OCI-M2 (cell line): ENCODE measurements around the gene TRIM39.

Source experiments
- DNase-seq: peaks from one replicate; lab custom pipeline; 2025; ENCODE audit not compliant: unreplicated experiment; lab: John Stamatoyannopoulos, UW

The TRIM39 gene

DNA sequence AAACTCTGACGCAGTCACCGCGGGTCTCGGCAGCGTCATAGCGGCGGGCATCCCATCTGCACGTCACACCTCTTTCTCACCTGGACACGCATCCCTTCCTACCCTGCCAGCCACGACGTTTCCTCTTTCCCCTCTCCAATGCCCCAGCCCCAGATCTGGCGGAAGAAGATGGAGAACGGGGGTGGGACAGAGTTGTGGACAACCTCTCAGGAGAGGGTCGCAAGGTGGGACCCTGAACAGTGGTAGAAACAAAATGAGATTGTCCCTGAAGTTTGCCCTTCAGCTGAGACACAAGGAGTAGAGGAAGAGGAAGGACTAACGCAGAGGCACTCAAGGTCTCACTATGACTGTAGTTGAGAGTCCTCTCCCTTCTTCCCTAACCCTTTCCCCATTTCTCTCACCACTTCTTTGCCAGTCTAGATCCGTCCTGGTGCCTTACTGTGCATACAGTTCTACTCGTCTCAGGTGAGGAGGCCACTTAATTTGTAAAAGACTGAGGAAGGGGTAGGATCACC lies 562 bp downstream of the TRIM39 start:
- no peak for DNase-seq

DNA sequence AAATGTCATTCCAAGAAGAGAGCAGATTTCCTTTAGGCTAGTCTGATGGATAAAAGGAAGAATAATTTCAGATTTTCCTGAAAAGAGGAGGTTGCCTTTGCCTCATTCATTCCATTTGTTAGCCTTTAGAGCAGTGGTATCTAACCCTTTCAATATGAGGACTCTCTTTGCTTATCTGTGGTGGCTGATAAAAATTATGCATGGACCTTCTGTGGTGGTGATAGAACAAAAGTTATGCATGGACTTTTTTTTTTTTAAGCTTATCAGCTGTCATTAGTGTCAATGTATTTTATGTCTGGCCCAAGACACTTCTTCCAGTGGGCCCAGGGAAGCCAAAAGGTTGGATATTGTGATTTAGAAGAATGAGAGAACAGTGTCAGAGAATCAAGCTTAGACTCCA lies 1.7 kb downstream of the TRIM39 start:
- DNase-seq: no peak

DNA sequence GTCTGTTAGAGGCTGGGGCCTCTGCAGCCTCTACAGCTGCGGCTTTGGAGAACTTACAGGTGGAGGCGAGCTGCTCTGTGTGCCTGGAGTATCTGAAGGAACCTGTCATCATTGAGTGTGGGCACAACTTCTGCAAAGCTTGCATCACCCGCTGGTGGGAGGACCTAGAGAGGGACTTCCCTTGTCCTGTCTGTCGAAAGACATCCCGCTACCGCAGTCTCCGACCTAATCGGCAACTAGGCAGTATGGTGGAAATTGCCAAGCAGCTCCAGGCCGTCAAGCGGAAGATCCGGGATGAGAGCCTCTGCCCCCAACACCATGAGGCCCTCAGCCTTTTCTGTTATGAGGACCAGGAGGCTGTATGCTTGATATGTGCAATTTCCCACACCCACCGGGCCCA lies 2.6 kb downstream of the TRIM39 start:
- no peak for DNase-seq

DNA sequence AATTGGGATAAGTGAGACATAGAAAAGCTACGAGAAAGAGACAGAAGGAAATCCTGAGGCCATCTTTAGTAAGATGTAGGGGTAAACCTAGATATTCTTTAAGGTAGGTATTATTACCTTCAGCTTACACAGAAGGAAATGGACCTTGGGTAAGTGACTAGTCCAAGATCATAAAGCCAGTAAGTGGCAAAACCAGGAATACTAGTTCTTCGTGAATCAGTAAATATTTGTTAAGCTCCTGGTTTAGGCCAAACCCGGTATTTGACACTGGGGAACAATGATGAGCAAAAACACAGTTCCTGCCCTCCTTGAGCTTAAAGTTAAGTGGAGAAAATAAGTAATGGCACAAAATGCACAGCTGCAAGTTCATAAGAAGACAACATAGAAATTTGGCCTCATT lies 5.3 kb downstream of the TRIM39 start:
- no peak for DNase-seq

DNA sequence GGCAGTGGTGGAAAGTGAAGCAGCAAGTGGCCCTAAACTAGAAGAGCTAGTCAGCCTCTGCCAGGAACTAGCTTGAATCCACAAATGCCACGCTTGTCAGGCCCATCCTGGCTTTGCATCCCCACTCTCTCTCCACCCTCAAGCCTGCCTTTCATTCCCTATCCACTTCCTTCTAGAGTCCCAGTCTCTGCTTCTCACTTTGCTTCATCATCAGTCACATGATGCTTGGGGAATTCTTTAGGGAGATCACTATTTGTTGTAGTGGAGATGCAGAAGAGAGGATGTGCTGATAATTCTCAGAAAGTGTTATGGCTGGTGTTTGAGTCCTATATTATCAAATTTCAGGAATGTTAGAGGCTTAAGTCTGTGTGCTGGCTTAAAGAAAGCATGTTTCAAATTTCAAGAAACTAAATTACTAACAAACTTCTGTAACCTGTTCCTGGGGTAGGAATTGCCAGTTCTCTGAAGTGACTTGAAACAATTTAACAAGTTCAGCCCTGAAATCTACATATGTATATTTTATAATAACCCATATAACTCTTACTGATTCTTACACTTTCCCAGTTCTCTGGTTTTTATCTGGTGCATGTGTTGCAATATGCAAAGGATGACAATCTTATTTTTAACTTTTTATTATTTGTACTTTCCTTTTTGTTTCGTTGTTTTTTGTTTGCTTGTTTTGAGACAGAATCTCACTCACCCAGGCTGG lies 7.5 kb downstream of the TRIM39 start:
- DNase-seq: no peak

DNA sequence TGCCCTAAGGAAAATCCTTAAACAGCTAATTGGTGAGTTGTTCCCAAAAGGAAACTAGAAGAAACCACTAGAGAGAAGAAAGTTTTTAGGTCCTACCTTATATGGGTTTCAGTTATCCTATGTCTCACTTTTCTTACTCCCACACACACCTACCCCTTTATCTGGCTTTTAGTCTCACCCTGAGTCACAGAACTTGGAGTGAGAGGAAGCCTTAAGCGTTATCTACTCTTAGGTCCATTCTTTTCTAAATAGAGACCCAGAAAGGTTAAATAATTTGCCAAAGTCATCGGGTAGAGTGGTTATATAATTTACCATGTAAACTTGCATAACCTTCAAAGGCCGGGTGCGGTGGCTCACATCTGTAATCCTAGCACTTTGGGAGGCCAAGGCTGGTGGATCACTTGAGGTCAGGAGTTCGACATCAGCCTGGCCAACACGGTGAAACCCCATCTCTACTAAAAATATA lies 13.9 kb downstream of the TRIM39 start:
- DNase-seq: no peak

DNA sequence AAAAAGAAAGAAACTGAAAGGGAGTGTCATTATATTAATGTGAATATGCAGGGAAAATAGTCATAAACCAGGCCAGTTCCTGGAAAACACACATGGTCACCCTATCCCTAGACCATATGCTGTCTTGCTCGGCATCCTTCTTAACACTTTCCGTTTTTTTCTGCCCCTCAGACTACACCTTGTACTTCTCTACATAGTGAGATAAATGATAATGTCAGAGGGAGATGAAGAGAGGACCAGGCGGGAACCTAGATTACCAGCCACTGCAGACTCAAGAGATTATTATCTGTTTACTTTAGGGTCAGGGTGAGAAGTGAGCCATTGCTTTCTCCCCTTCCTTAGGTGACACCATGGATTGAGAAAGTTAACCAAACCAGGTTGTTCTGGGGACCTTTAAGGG lies 14.5 kb downstream of the TRIM39 start:
- no peak for DNase-seq

DNA sequence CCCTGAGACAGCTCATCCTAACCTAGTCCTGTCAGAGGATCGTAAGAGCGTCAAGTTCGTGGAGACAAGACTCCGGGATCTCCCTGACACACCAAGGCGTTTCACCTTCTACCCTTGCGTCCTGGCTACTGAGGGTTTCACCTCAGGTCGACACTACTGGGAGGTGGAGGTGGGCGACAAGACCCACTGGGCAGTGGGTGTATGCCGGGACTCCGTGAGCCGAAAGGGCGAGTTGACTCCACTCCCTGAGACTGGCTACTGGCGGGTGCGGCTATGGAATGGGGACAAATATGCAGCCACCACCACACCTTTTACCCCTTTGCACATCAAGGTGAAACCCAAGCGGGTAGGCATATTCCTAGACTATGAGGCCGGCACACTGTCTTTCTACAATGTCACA lies 15.0 kb downstream of the TRIM39 start:
- DNase-seq: no peak

DNA sequence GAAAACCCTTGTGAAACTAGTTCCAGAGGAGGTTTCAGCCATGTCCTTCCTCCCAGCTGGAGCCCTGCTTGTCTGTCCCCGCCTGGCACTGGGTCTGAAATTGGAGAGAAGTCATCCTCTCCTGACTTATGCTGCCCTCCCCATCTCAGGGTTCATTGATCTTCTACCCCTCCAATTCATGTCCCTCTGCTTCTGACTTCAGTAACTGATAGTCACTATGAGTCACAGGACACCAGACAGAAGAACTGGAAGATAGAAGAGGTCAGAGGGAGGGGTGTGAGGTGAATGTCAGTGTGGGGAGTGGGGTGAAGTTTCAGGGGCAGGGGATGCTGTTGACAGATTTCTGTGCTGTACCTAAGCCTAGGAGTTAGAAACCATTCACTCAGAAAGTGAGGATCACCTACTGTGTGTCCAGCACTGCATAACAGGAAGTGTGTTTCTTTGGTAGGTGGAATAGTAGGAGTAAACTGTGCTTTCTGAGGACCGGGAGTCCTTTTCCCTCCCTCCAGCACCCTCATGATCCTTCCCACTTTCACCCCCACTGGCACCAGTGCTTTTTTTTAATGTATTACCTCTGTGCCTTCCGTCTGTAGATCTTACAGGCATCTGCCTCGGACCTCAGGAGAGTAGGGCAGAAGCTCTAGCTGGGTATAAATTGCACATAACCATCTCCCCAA lies 17.6 kb downstream of the TRIM39 start:
- DNase-seq: no peak

DNA sequence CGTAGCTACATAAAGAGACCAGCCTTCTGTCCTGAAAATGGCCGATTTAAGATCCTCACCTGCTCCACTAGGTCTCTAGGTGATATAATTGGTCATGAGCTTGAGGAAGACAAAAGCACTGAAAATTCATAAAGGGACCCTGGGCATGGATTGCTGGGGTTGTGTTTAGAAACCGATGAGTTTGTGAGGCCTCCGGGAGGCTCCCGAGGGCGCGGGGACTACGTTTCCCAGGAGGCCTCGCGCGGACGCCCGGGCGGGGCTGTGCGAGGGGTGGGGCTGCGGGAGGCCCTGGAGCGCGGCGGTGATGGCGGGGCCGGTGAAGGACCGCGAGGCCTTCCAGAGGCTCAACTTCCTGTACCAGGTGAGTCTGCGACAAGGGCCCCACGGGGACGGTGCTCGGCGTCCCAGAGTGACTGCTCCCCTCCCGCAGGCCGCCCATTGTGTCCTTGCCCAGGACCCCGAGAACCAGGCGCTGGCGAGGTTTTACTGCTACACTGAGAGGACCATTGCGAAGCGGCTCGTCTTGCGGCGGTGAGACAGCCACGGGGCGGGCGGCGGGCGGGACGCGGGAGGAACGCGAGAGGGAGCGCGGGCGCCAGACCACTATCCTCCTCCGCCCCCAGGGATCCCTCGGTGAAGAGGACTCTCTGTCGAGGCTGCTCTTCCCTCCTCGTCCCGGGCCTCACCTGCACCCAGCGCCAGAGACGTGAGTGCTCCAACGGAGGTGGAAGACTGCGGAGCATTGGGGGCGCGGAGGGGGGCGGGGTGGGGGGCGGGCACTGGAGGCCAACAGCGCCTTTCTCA lies 18.3 kb downstream of the TRIM39 start, which contains the start of gene RPP21:
TSS of gene RPP21 (plus strand) at position 289 of the 804 bp plus-strand sequence. CDS start at position 305, 16 bp downstream.
- peak; percentile 48 for DNase-seq

DNA sequence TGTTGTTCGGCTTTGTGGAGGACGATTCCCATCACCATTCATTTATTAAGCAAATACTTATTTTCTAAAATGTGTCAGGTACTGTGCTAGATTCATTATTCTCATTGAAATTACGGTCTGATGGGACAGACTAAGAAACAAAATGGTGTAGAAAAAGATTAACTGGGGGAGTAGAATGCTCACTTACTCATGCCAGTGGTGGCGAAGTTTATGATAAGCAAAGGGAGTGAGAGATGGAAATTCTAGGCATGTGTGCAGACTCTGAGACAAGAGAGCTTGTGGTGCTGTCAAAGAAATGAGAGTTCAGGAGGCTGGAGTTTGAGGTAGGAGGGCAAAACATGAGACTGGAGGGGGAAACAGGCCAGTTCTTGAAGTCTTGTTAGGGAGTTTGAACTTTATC lies 19.1 kb downstream of the TRIM39 start:
- no peak for DNase-seq

DNA sequence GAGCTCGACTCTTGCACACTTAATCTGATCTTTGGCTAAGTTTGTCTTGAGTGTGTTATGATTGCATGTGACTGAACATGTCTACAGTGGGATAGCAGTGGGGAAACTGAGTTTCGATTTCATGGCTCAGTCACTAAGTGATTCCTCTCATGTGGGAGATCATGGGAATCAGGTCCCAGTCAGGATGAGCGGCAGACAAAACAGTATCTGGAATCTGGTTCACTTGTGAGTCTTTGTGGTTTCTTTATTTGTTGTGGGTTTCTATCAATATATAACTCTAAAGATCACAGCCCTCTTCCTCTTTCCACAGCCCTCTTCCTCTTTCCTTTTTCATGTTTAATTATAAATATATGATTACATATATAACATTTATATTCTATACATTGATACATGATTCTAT lies 22.2 kb downstream of the TRIM39 start:
- no peak for DNase-seq

DNA sequence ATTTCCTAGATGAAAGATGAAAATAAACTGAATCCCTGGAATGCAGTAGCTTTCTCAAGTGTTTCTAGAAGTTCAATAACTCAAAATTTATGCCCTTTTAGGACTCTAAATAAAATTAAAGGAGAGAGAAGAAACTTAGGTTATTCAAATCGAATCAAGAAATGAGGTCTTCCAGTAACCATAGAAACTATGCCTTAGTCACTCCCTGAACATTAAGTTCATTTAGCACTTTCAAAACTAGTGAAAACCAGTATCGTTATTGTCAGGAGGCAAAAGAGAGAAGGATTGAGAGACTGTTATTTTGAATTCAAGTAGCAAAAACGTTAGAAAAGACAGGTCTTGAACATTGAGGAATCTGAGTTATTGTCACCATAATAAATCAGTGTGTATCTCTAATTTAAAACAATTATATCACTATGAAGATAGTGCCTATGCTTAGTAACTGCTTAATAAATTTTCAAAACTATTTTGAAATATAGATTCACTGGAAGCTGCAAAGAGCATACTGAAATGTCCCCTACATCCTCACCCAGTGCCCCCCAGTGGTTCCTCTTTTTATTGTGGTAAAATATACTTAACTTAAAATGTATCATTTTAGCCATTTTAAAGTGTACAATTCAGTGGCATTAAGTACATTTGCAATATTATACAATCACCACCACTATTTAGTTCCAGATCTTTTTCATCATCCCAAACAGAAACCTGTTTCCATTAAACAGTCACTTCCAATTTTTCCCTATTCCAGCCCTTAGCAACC lies 22.9 kb downstream of the TRIM39 start:
- no peak for DNase-seq

DNA sequence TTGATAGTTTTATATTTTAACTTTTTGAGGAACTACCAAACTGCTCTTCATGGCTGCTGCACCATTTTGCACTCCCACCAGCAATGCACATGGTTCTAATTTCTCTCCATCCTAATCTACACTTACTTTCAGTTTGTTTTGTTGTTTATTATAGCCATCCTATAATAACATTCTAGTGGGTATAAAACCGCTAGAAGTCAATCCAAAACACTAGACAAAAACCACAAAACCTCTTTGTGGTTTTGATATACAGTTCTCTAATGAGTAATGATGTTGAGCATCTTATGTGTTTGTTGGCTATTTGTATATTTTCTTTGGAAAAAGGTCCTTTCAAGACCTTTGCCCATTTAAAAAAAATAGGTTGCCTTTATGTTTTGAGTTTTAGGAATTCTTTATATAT lies 23.8 kb downstream of the TRIM39 start:
- no peak for DNase-seq

DNA sequence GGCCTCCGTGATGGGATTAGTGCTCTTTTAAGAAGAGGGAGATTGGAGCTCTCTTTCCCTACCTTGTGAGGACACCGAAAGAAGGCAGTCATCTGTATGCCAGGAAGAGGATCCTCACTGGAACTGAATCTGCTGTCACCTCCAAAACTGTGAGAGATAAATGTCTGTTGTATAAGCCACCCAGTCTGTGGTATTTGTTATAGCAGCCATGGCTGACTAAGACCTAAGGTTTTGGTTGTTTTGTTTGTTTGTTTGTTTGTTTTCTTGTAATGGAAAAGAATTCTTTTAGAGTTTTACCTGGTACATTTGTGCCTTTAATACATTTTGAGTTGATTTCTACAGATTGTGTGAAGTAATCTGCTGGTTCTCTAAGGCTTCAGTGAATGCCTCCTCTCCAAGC lies 25.8 kb downstream of the TRIM39 start:
- DNase-seq: no peak

DNA sequence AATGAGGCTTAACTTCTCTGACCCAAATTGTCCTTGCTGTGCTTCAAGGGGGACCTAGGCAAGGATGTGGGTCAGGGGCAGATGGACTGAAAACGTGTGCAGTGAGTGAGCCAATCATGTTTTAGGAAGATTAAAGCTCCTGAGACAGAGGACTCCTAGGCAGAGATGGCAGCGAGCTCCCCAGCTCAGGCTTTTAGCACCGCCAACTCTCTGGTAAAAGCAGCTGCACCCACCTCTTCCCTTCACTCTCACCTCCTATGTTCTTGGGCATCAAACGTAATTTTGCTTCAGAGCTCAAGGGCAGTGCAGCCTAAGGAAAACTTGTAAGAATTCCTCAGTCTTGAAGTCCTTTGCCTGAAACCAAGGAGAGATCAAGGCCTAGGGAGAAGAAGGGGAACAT lies 28.6 kb downstream of the TRIM39 start:
- DNase-seq: no peak

DNA sequence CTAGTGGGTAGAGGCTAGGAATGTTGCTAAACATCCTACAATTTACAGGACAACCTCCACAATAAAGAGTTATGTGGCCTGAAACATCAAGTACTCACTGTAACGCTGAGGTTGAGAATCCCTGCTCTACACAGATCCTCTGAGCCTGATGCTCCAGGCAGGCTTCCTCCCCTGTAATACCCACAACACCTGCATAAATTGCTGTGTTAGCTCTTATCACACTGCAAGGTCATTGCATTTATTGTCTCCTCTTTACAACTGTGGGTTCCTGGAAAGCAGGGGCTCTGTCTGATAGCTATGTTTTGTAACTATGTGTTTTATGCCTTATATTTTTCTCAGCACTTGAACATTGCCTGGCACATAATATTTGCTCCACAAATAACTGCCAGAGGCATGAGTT lies 29.8 kb downstream of the TRIM39 start:
- DNase-seq: no peak

DNA sequence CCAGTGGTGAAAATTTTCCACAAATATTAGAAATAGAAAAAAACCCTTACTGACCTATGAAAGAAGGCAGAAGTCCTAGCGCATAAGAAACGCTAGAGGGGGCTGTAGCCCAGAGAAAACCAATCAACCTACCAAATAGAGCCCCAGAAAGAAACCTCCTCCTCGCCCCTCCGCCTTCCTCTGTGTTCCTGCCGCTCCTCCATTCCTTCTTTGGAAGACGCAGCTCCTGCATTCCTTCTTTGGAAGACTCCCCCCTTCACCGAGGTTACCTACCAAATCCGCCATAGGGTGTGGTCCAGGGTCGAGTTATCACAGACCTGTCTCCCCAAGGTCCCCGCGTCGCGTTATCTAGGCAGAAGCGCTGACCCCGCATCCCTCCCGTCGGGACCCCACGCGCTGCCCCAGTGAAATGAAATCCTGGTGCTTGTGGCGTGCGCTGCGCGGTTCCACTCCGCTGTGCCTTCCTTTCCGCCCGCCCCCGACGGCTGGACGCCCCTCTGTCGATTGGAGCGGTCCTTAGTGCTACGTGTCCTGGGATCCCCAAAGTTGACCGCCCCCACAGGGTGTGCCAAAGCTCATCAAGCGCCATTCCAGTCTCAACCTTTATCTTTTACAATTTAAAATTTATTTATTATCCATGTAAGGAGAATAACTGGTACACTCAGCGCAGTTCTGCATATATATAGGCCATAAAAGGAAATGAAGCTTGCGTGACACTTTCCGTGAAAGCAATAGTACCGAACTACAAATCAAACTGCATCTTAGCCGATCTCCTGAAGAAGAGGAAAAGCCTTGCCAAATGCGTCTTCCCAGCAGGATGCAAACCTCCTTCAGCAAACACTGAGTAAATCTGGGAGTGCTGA lies 31.2 kb downstream of the TRIM39 start:
- no peak for DNase-seq

DNA sequence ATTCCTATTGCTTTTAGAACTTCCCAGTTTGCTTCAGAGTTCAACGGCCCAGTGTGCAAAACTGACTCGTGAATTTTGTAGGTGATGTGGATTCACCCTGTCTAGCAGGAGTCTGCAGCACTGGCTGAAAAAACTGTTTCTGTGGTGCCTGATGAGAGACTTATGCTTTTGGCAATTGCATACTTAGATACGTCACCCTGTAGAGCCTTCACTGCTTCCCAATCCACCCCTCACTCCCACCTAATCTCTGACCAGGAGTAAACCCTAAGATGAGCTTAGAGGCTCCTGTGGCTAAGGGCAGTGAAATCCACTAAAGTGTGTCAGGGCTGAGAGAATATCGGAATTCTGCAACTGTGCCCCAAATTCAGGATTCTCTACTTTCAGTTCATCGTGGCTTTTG lies 32.5 kb downstream of the TRIM39 start:
- DNase-seq: no peak

DNA sequence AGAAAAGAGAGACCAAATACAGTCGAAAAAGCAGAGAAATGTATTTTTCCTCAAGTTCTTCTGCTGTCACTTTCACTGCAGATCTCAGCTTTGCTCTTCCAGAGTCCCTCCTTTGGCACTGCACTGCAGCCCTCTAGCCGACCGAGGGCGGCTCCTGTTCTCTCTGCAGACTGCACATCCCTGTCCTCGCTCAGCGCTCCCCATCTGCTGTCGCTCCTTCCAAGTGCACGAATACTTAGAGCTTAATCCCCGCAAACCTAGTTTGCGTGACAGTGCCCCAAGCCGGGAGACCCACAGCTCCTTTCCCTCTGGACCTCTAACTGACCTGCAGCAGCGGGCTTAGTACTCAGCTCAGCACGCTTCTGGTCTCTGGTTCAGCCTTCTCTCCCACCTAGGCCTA lies 33.4 kb downstream of the TRIM39 start:
- DNase-seq: no peak
